ENCODE measurements around the gene MAN1A1.

- TF ChIP-seq CTCF (IDR thresholded peaks at IDR 0.05; ENCODE audit: control extremely low read depth in 1 of 3, insufficient read depth in 1 of 3, low read depth in 1 of 3, low read length in 3 of 3) (no peak), POLR2AphosphoS5 (IDR thresholded peaks at IDR 0.05; ENCODE audit: low read depth, low read length) (no peak), MAX (IDR thresholded peaks at IDR 0.05) (no peak), RFX5 (IDR thresholded peaks at IDR 0.05; ENCODE audit: borderline replicate concordance, low read depth, low read length) (no peak), CHD2 (IDR thresholded peaks at IDR 0.05; ENCODE audit: low read length) (no peak), JUND (IDR thresholded peaks at IDR 0.05; ENCODE audit: low read length) (no peak), CBX8 (IDR thresholded peaks at IDR 0.05; ENCODE audit: borderline replicate concordance, low read depth, low read length) (no peak), POLR2A (IDR thresholded peaks at IDR 0.05; ENCODE audit: control extremely low read depth in 1 of 2, low read depth in 2 of 2, low read length in 2 of 2) (no peak), EZH2 (IDR thresholded peaks at IDR 0.05; ENCODE audit: low read depth, low read length, severe bottlenecking) (no peak), EP300 (IDR thresholded peaks at IDR 0.05; ENCODE audit: borderline replicate concordance in 1 of 2, low read depth in 2 of 2, low read length in 2 of 2) (no peak), SRF (IDR thresholded peaks at IDR 0.05; ENCODE audit: low read depth, low read length) (no peak), TCF12 (IDR thresholded peaks at IDR 0.05; ENCODE audit: low read depth, low read length) (no peak)
Observed at GRCh38 chr6:119256978-119257462, 92.5 kb downstream of the MAN1A1 start.
